DND-41 (cell line): ENCODE measurements around the gene ZNF490.

Experiments used
- ATAC-seq: fragments of 200-7000 bp; cut with Tn5 transposase; 3 replicates; pipeline ENCODE4 v1.9.1; 2021; ENCODE audit warnings: low read depth; ENCODE audit not compliant: insufficient read depth
- DNase-seq: peaks from one replicate; pipeline ENCODE4 v3.0.0-alpha.2; 2020
- H2AFZ ChIP-seq: 2 replicates; pipeline ENCODE4 v1.6.0; 2012; ENCODE audit warnings: low read depth, low read length
- H3K27ac ChIP-seq: 2 replicates; pipeline ENCODE4 v1.5.1; 2012; ENCODE audit warnings: low read length, inconsistent platforms
- H3K27me3 ChIP-seq: fragments of 200-600 bp; sonication (generic); 2 replicates; pipeline ENCODE4 v1.6.0; 2012; ENCODE audit warnings: low read length, mild to moderate bottlenecking, inconsistent platforms; ENCODE audit not compliant: insufficient read depth, poor library complexity
- H3K36me3 ChIP-seq: 2 replicates; pipeline ENCODE4 v1.5.1; 2012; ENCODE audit warnings: low read length, inconsistent platforms; ENCODE audit not compliant: insufficient read depth
- H3K4me1 ChIP-seq: 2 replicates; pipeline ENCODE4 v1.5.1; 2012; ENCODE audit warnings: mild to moderate bottlenecking, low read length; ENCODE audit not compliant: insufficient read depth
- H3K4me2 ChIP-seq: 2 replicates; pipeline ENCODE4 v1.6.0; 2012; ENCODE audit warnings: mild to moderate bottlenecking, moderate library complexity, low read length, inconsistent platforms; ENCODE audit not compliant: insufficient read depth
- H3K4me3 ChIP-seq, 2 experiments: fragments of 200-600 bp in 1 of 2; shearing (Covaris generic) in 1 of 2; 2 replicates each; pipeline ENCODE4 v1.5.1; 2012 to 2016; ENCODE audit warnings: inconsistent platforms in 2 of 2, low read length in 2 of 2, mild to moderate bottlenecking in 2 of 2, low read depth in 1 of 2, moderate library complexity in 1 of 2
- H3K79me2 ChIP-seq: 2 replicates; pipeline ENCODE4 v1.6.0; 2012; ENCODE audit warnings: low read length, inconsistent platforms; ENCODE audit not compliant: insufficient read depth
- H3K9ac ChIP-seq: 2 replicates; pipeline ENCODE4 v1.6.0; 2012; ENCODE audit warnings: low read depth, mild to moderate bottlenecking, inconsistent platforms, low read length, moderate library complexity
- H3K9me3 ChIP-seq: 2 replicates; pipeline ENCODE4 v1.5.1; 2012; ENCODE audit warnings: low read length, moderate library complexity, mild to moderate bottlenecking, inconsistent platforms; ENCODE audit not compliant: insufficient read depth, severe bottlenecking
- H4K20me1 ChIP-seq: 2 replicates; pipeline ENCODE4 v1.6.0; 2012; ENCODE audit warnings: low read length; ENCODE audit not compliant: insufficient read depth
- EZH2 ChIP-seq: IDR thresholded peaks from 3 replicates; pipeline ENCODE4 v1.6.1; 2012; ENCODE audit warnings: borderline replicate concordance, low read depth, mild to moderate bottlenecking, moderate library complexity, low read length, inconsistent platforms; ENCODE audit not compliant: severe bottlenecking
- TF ChIP-seq, protein P1 (sequence below): IDR thresholded peaks from 2 replicates; pipeline ENCODE4 v1.5.1; 2012; ENCODE audit warnings: borderline replicate concordance, low read length, moderate library complexity, mild to moderate bottlenecking; ENCODE audit not compliant: poor library complexity, severe bottlenecking; ENCODE audit errors: extremely low read depth

ZNF490 gene

DNA sequence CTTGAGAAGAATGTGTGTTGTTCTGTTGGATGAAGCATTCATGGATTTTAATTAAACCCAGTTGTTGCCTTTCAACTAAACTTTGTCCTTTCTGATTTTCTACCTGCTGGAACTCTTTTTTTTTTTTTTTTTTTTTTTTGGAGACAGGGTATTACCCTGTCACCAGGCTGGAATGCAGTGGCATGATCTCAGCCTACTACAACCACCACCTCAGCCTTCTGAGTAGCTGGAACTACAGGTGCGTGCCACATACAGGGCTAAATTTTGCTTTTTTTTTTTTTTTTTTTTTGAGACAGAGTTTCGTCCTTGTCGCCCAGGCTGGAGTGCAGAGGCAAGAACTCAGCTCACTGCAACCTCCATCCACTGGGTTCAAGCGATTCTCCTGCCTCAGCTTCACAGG is 7.0 kb upstream of the ZNF490 start:
- no peak overlapping the region for H3K9ac ChIP-seq
- TF ChIP-seq, protein P1, sequence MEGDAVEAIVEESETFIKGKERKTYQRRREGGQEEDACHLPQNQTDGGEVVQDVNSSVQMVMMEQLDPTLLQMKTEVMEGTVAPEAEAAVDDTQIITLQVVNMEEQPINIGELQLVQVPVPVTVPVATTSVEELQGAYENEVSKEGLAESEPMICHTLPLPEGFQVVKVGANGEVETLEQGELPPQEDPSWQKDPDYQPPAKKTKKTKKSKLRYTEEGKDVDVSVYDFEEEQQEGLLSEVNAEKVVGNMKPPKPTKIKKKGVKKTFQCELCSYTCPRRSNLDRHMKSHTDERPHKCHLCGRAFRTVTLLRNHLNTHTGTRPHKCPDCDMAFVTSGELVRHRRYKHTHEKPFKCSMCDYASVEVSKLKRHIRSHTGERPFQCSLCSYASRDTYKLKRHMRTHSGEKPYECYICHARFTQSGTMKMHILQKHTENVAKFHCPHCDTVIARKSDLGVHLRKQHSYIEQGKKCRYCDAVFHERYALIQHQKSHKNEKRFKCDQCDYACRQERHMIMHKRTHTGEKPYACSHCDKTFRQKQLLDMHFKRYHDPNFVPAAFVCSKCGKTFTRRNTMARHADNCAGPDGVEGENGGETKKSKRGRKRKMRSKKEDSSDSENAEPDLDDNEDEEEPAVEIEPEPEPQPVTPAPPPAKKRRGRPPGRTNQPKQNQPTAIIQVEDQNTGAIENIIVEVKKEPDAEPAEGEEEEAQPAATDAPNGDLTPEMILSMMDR, result no peak
- TF ChIP-seq EZH2, result no peak
- peaks cover 9% of the 10 kb centered on the region for H3K36me3 ChIP-seq
- H3K4me1 ChIP-seq, result peaks cover 18% of the 10 kb centered on the region
- no peak overlapping the region for H3K27ac ChIP-seq
- H3K9me3 ChIP-seq, result no peaks in the 10 kb centered on the region
- H3K4me3 ChIP-seq, result no peak overlapping the region
- H3K27me3 ChIP-seq, result no peaks in the 10 kb centered on the region
- ATAC-seq (no peak), DNase-seq (no peak)
- H3K4me2 ChIP-seq, result no peak overlapping the region
- H4K20me1 ChIP-seq, result peaks cover 20% of the 10 kb centered on the region
- no peak overlapping the region for H2AFZ ChIP-seq
- H3K79me2 ChIP-seq, result peaks cover 82% of the 10 kb centered on the region

DNA sequence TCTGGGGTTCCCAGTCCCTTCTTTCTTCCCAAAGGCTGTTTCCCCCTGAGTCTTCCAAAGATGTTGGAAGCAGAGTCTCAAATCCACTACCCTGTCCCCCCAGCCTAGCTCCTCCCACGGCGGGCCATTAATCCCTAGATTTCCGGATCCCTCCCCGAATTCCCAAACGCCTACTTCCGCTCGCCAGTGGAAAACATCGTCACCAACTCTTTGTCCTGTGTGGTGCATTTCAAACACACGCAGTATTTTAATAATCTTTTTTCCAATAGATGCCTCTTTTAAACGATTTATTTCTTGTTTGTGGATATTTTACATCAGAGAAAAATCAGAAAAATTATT is 717 bp upstream of the ZNF490 start:
- Histone ChIP-seq H3K27me3 (no peaks in the 10 kb centered on the region), H3K79me2 (peaks cover 79% of the 10 kb centered on the region), H3K4me3 (peak overlapping the region; percentile 74 to 84), H3K4me1 (peaks cover 47% of the 10 kb centered on the region), H4K20me1 (peaks cover 28% of the 10 kb centered on the region), H3K27ac (peak overlapping the region; percentile 80), H3K9me3 (no peaks in the 10 kb centered on the region), H3K4me2 (peak overlapping the region; percentile 82), H3K9ac (peak overlapping the region; percentile 86), H3K36me3 (peaks cover 26% of the 10 kb centered on the region), H2AFZ (peak overlapping the region; percentile 88)
- DNase-seq, result no peak
- TF ChIP-seq EZH2, result no peak
- TF ChIP-seq, protein P1, result no peak
- no peak for ATAC-seq

DNA sequence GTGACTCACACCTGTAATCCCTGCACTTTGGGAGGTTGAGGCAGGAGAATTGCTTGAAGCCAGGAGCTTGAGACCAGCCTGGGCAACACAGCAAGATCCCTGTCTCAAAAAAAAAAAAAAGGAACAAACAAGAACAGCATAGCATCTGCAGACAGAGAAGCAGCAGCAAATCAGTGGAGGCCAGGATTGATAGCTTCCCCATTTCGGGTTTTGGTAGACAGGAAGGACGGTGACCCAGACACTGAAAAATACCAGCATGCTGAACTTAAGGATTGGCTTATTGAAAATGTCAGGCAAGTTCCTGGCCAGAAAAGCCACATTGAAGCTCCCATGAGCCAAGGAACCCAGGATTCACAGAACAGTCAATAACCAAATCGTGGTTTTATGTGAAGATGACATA is 3.0 kb downstream of the ZNF490 start:
- Histone ChIP-seq H3K9me3 (no peaks in the 10 kb centered on the region), H3K36me3 (peaks cover 27% of the 10 kb centered on the region), H3K9ac (no peak overlapping the region), H3K27me3 (no peaks in the 10 kb centered on the region), H4K20me1 (peaks cover 12% of the 10 kb centered on the region; the same call in 1 of the 2 replicates), H3K4me1 (peaks cover 35% of the 10 kb centered on the region), H3K4me2 (no peak overlapping the region), H3K4me3 (no peak overlapping the region), H3K27ac (no peak overlapping the region), H2AFZ (no peak overlapping the region), H3K79me2 (peaks cover 48% of the 10 kb centered on the region)
- ATAC-seq (no peak), DNase-seq (no peak)
- no peak for TF ChIP-seq EZH2

DNA sequence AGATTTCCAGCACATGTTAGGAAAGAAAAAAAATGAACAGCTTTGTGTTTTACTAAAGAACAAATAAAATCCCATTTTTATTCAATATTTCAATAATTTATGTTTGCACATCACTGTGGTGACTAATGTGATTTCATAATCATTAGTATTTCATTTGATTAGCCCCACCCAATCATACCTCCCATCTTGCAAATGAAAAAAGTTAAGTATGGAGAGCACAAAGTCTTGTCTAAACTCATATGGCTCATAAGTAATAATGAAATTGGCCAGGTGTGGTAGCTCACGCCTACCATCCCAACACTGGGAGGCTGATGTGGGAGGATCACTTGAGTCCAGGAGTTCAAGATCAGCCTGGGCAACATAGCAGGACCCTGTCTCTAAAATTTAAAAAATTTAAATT is 3.8 kb downstream of the ZNF490 start:
- Histone ChIP-seq H3K4me2 (no peak overlapping the region), H3K4me3 (no peak overlapping the region)
- DNase-seq, result no peak

More for the DNA sequence above, 3.8 kb downstream of the ZNF490 start:
- no peak overlapping the region for H2AFZ ChIP-seq
- no peak overlapping the region for H3K9ac ChIP-seq
- no peak overlapping the region for H3K27ac ChIP-seq
- H4K20me1 ChIP-seq, result peaks cover 7% of the 10 kb centered on the region; the same call in 1 of the 2 replicates
- no peaks in the 10 kb centered on the region for H3K9me3 ChIP-seq
- H3K4me1 ChIP-seq, result peaks cover 26% of the 10 kb centered on the region
- TF ChIP-seq, protein P1, result no peak
- no peak for TF ChIP-seq EZH2
- no peak for ATAC-seq
- H3K36me3 ChIP-seq, result peaks cover 33% of the 10 kb centered on the region
- H3K27me3 ChIP-seq, result no peaks in the 10 kb centered on the region
- peaks cover 43% of the 10 kb centered on the region for H3K79me2 ChIP-seq
